Glutamatergic neuron (in vitro differentiated cells): ENCODE results near the gene POLR3F. TPM values are rescaled to one million over a fixed set of nuclear protein-coding genes. Genes with fewer than 3 reads are reported as not detected.
"Not testable (repeated sequence)": the region's sequence is repeated elsewhere in the genome, so short reads cannot be mapped to it uniquely, and the experiment has no call there.

Experiments
- DNase-seq: peaks from one replicate; pipeline ENCODE4 v3.0.0; 2022
- H3K27ac Mint-ChIP-seq: one replicate; pipeline ENCODE4 v1.8.0; 2020; ENCODE audit warnings: mild to moderate bottlenecking, mixed read lengths, inconsistent platforms; ENCODE audit not compliant: unreplicated experiment
- H3K27me3 Mint-ChIP-seq: one replicate; pipeline ENCODE4 v1.8.0; 2020; ENCODE audit warnings: mild to moderate bottlenecking, moderate library complexity, mixed read lengths, inconsistent platforms; ENCODE audit not compliant: unreplicated experiment
- H3K36me3 Mint-ChIP-seq: one replicate; pipeline ENCODE4 v1.8.0; 2020; ENCODE audit warnings: mild to moderate bottlenecking, mixed read lengths, inconsistent platforms; ENCODE audit not compliant: unreplicated experiment
- H3K4me1 Mint-ChIP-seq: one replicate; pipeline ENCODE4 v1.8.0; 2020; ENCODE audit warnings: mild to moderate bottlenecking, low read depth, mixed read lengths, inconsistent platforms; ENCODE audit not compliant: unreplicated experiment
- H3K4me3 Mint-ChIP-seq: one replicate; pipeline ENCODE4 v1.8.0; 2020; ENCODE audit warnings: mild to moderate bottlenecking, mixed read lengths, inconsistent platforms; ENCODE audit not compliant: unreplicated experiment
- H3K9me3 Mint-ChIP-seq: one replicate; pipeline ENCODE4 v1.8.0; 2020; ENCODE audit warnings: mild to moderate bottlenecking, moderate library complexity, mixed read lengths, inconsistent platforms; ENCODE audit not compliant: unreplicated experiment
- CTCF ChIP-seq: fragments of 200-600 bp; sonication (generic); IDR thresholded peaks from one replicate; pipeline ENCODE4 v1.5.0; 2021; ENCODE audit not compliant: partially characterized antibody, unreplicated experiment
- total RNA-seq: library from RNA; stranded (reverse); fragmentation: NEBNext Ultra II Directional; extraction: Animal tissue kit (Norgen Biotek cat#: 25700); gene quantifications from one replicate; pipeline ENCODE4 v1.2.1, GENCODE V29; 2021; ENCODE audit not compliant: unreplicated experiment

Gene POLR3F
- total RNA-seq, 1 donor from 2014 or later, result 20.8 TPM

DNA sequence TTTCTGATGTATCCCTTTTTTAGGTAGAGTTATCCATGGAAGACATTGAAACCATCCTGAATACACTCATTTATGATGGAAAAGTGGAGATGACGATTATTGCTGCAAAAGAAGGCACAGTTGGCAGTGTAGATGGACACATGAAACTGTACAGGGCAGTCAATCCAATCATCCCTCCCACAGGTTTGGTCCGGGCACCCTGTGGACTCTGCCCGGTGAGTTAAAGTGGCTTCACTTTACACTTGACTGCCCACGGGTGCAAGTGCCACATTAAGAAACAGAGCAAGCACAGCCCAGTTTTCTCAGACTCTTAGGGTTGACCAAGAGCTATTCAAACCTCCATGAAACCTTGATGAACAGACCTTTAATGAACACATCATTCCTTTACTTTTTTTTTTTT is 14.4 kb downstream of the POLR3F start:
- H3K4me1 Mint-ChIP-seq, result no peaks in the 10 kb centered on the region
- TF ChIP-seq CTCF, result no peak
- H3K27ac Mint-ChIP-seq, result no peak overlapping the region
- H3K27me3 Mint-ChIP-seq, result no peaks in the 10 kb centered on the region
- H3K4me3 Mint-ChIP-seq, result no peak overlapping the region
- DNase-seq, result no peak
- H3K9me3 Mint-ChIP-seq, result no peaks in the 10 kb centered on the region
- no peaks in the 10 kb centered on the region for H3K36me3 Mint-ChIP-seq

- H3K9me3 Mint-ChIP-seq, result no peaks in the 10 kb centered on the region
- no peaks in the 10 kb centered on the region for H3K27me3 Mint-ChIP-seq
- H3K4me1 Mint-ChIP-seq, result no peaks in the 10 kb centered on the region
- TF ChIP-seq CTCF, result no peak
- no peak overlapping the region for H3K27ac Mint-ChIP-seq
- no peak overlapping the region for H3K4me3 Mint-ChIP-seq
- peaks cover 4% of the 10 kb centered on the region for H3K36me3 Mint-ChIP-seq
- no peak for DNase-seq
Measured at GRCh38 chr20:18488301-18488700, 21.1 kb downstream of the POLR3F start.

DNA sequence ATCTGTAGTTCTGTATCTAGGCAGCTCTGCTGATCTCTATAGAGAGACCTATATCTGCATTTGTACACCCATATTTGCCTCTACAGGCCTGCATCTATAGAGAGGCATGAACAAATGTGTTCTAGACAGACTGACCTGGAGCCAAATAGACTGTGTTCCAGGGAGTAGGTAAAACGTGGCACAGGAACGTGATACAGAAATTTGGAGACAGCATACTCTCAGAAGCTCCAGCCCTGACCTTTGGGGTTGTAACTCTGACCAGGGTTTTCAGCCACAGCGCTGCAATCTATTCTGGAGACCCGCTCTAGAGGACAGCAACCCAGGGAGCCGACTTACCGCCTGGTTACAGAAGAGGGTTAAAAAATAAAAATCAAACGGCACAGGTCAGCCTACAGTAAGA is 28.9 kb downstream of the POLR3F start:
- no peak for TF ChIP-seq CTCF
- Mint-ChIP-seq H3K27me3 (peaks cover 3% of the 10 kb centered on the region), H3K4me1 (peaks cover 2% of the 10 kb centered on the region), H3K4me3 (peak overlapping the region; percentile 95), H3K27ac (peak overlapping the region; percentile 97), H3K9me3 (peaks cover 2% of the 10 kb centered on the region), H3K36me3 (peaks cover 7% of the 10 kb centered on the region)
- DNase-seq, result peak; percentile 16

- peaks cover 3% of the 10 kb centered on the region for H3K27me3 Mint-ChIP-seq
- peaks cover 7% of the 10 kb centered on the region for H3K36me3 Mint-ChIP-seq
- peaks cover 2% of the 10 kb centered on the region for H3K4me1 Mint-ChIP-seq
- TF ChIP-seq CTCF, result no peak
- H3K27ac Mint-ChIP-seq, result peak within 1 kb of the TSS; percentile 97
- peak; percentile 92 for DNase-seq
- peak within 1 kb of the TSS; percentile 95 for H3K4me3 Mint-ChIP-seq
- peaks cover 2% of the 10 kb centered on the region for H3K9me3 Mint-ChIP-seq
Measured at GRCh38 chr20:18496740-18497592, 29.8 kb downstream of the POLR3F start, which contains the start of gene RBBP9. TSS of gene RBBP9 (minus strand) at chr20:18497225. CDS start at chr20:18497167, 58 bp downstream.

- TF ChIP-seq CTCF, result no peak
- Mint-ChIP-seq H3K4me1 (peaks cover 2% of the 10 kb centered on the region), H3K9me3 (peaks cover 2% of the 10 kb centered on the region), H3K36me3 (peaks cover 7% of the 10 kb centered on the region), H3K4me3 (peak overlapping the region; percentile 95), H3K27ac (peak overlapping the region; percentile 97), H3K27me3 (peaks cover 3% of the 10 kb centered on the region)
- DNase-seq, result no peak
Measured at GRCh38 chr20:18497603-18498002, 30.4 kb downstream of the POLR3F start.

GRCh38 chr20:18501672-18502071 is 34.5 kb downstream of the POLR3F start:
- not testable (repeated sequence) for H3K4me1 Mint-ChIP-seq, H3K9me3 Mint-ChIP-seq, H3K4me3 Mint-ChIP-seq, DNase-seq, H3K27ac Mint-ChIP-seq, H3K36me3 Mint-ChIP-seq, H3K27me3 Mint-ChIP-seq
